VCaP (cell line): ENCODE measurements around the gene PPARGC1A.

Experiments used
- H3K27ac ChIP-seq: fragments of 450-650 bp; 2 replicates; pipeline ENCODE4 v1.5.1; 2017
- TF ChIP-seq, protein P1 (sequence below): fragments of 450-650 bp; conservative IDR thresholded peaks from 2 replicates; pipeline ENCODE4 v1.5.1; 2017; ENCODE audit warnings: mild to moderate bottlenecking, moderate library complexity

PPARGC1A gene

GRCh38 chr4:23866450-23867075 lies 23.3 kb downstream of the PPARGC1A start:
- H3K27ac ChIP-seq, result no peak overlapping the region
- TF ChIP-seq, protein P1, sequence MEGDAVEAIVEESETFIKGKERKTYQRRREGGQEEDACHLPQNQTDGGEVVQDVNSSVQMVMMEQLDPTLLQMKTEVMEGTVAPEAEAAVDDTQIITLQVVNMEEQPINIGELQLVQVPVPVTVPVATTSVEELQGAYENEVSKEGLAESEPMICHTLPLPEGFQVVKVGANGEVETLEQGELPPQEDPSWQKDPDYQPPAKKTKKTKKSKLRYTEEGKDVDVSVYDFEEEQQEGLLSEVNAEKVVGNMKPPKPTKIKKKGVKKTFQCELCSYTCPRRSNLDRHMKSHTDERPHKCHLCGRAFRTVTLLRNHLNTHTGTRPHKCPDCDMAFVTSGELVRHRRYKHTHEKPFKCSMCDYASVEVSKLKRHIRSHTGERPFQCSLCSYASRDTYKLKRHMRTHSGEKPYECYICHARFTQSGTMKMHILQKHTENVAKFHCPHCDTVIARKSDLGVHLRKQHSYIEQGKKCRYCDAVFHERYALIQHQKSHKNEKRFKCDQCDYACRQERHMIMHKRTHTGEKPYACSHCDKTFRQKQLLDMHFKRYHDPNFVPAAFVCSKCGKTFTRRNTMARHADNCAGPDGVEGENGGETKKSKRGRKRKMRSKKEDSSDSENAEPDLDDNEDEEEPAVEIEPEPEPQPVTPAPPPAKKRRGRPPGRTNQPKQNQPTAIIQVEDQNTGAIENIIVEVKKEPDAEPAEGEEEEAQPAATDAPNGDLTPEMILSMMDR, result no peak

DNA sequence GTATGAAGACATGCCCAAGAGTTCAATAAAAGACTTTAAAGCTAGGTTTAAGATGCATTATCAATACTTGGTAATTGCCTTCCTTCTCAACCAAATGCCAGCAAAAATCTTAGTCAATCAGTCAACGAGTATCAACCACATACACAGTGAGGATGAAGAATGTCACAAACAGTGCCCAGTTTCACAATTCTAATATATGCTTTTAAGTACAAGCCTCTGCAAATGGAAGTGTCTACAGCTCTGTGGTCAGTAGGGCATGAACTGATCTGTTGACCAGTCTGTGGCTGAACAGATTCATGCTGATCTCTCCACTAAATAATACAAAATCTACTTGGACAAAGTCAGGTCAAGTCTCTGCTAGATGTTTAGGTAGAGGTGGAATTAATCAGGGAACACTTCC lies 27.9 kb downstream of the PPARGC1A start:
- no peak overlapping the region for H3K27ac ChIP-seq
- TF ChIP-seq, protein P1, result no peak

DNA sequence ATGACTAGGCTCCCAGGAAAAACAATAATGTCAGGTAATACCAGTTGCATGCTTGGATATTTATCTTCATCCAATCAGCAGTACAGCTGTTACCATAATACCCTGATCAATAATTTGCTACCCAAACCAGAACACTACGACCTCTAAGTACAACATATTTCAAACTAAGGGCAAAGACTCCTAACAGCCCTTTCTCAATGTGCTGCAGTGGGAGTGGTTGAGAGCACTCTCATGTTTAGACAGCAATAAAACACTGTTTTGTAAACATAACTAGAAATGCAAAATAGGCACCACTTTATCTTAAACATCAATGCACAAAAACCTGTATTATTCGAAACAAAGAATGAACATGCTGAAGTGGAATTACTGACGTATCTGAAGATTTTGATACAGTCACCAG lies 28.9 kb downstream of the PPARGC1A start:
- no peak overlapping the region for H3K27ac ChIP-seq
- TF ChIP-seq, protein P1, result no peak

DNA sequence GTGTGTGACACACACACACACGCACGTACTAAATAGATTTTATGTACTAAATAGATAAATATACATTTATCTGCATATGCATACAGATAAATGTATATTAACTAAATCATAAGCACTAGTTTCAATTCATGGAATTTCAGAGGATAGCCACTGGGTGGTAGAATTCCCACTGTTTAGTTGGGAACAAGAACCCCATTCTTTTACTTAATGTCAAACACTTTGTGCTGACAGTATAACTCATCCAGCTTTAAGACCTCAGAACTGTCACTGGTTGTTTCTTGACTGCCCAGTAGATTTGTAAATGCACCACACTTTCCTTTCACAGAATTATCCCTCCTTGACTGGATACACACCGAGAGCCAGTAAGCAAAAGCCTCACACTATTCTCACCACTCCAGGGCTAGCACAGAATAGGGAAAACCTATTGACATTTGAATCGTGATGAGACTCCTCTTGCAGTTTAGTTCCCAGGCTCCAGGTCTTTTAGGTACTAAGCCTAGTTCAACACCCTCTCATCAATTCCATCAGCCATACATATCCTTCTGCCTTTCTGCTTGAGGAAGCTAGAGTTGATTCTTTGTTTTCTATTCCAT lies 32.4 kb downstream of the PPARGC1A start:
- TF ChIP-seq, protein P1, result peak; percentile 45
- H3K27ac ChIP-seq, result no peak overlapping the region

- TF ChIP-seq, protein P1, result no peak
Measured at GRCh38 chr4:23856630-23857029, 33.2 kb downstream of the PPARGC1A start.

DNA sequence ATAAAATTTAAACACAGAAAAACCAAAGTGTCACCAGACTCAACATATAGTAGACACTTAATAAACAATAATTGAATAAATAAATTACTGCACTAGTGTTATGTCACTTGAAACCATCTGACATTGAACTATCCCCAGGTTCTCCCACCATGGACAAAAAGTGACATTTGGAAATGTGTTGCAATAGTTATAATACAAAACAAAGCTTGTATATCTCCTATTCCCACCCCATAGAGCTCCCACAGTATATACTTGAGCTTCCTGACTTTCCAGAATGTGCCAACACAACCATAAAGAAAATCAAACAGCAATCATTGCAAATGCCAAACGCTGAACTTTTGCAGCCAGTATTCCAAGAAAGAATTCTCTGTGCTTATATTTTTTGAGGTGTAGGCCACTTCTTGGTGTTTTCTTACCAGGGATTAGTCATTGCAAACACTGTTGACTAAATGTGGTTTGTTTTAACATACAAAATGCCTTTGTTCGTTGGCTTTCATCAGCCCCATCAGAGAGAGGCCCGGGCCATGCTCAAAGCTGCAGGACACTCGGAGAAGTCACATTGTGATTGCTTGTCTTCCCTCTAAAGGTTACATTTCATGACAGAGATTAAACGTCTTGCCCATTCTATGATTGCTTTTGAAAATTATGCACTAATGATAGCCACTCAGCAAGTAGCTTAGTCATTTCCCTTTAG lies 33.8 kb downstream of the PPARGC1A start:
- TF ChIP-seq, protein P1, result no peak
- no peak overlapping the region for H3K27ac ChIP-seq

More at GRCh38 chr4:23856630-23857029, 33.2 kb downstream of the PPARGC1A start:
- no peak overlapping the region for H3K27ac ChIP-seq

DNA sequence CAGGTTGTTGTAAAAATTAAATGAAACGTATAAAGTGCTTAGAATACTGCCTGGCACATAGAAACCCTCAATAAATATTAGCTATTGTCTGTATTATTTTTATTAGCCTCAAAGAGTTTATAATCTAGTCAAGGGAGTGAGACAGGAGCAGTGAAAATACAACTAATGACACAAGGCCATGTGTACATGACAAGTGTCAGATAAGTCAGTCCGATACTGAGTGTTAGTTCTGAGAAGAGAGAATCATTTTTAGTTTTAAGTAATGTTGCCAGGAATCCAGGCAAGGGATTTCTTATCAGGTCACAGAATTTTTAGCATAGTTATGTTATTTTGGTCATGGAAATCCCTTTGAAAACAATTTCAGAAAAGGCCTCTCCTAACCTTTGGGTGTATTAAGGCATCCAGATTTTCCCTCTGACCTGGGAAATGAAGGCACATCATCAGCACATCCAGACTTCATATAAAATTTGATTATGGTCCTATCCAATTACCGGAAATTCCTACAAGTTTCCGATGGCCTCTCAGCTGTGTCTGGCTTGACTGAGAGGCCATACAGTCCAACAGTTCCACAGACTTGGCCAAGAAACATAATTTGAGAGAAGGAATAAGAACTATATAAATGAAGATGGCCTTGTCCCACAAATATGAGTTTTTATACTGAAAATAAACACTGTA lies 35.7 kb downstream of the PPARGC1A start:
- TF ChIP-seq, protein P1, result no peak

More for the DNA sequence above, 35.7 kb downstream of the PPARGC1A start:
- peak overlapping the region; percentile 44; the same call in 1 of the 2 replicates for H3K27ac ChIP-seq
